Measurements from ENCODE around the gene CFAP299. TPM values are rescaled to one million over a fixed set of nuclear protein-coding genes. Genes with fewer than 3 reads are reported as not detected.

CFAP299 gene
- total and polyA plus RNA-seq, 2 of the 13 experiments (the other 11 are each of a cell fraction or from before 2014, with no cell fraction given), result not detected

DNA sequence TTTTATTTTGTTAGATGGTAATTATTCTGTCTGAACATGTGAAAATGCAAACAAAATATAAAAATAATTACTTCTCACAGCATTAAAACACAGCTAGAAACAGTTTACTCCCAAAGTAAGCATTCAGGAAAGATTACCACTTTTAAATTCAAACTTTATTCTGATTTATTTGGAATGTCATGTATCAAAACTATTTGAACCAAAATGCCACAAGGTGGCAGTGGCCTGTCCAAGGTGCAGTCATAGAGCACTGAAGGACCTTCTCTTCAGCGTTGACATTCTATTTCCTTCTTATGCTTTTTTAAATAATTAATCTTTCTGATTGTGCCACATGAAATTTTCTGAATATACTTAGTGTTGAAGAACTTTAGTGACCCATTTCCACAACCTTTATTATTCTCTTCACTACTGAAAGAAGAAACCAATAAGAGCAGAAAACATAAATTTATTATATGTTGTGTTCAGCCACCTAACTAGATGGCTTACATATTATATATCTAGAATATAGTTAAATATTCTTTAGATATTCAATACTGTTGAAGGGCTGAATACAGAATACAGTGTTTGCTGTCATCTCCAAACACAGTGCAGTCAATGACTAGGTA, 283.6 kb downstream of the CFAP299 start (continued):
- no peak for TF ChIP-seq CBX1 (IDR thresholded peaks at IDR 0.05; ENCODE audit: low read depth)
- TF ChIP-seq ZNF124 (CRISPR knock-in tag; IDR thresholded peaks at IDR 0.05), result no peak
- TF ChIP-seq FLYWCH1 (CRISPR knock-in tag; IDR thresholded peaks at IDR 0.05), result no peak

DNA sequence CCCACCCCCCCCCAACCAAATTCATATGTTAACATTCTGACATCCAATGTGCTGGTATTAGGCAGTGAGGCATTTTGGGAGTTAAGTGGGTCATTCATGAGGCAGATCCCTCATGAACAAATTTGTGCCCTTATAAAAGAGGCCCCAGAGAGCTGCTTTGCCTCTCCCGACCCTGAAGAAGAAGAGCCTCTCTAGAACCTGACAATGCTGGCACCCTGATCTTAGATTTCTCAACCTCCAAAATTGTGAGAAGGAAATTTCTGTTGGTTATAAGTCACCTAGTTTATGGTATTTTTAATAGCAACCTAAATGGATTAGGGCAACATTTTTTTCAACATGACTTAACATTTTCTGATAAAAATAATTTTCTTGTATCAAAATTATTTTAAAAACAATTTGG, 296.3 kb downstream of the CFAP299 start:
- 0% methylated on average over 1 of the region's 1 CpG for WGBS (ENCODE audit: low lambda C conversion rate)
- no peaks in the 10 kb centered on the region for H3K4me1 ChIP-seq (ENCODE audit: insufficient read depth, low read length)
- no peaks in the 10 kb centered on the region for H3K79me2 ChIP-seq (ENCODE audit: insufficient read depth, low read length)
- POLR2A ChIA-PET, result no interaction called here
- in situ Hi-C loops (cut with HindIII; ENCODE audit: extremely low pct_ligation_motif_present, low pct_unique_long_range_greater_than_20kb), result no loop called here
- ATAC-seq, result no peak
- CTCF ChIA-PET (ENCODE audit: low intra/inter-chr PET ratio, low total read pairs), result no interaction called here
- no peak overlapping the region for H3K4me2 ChIP-seq (ENCODE audit: low read depth, low read length)
- no peaks in the 10 kb centered on the region for H3K36me3 ChIP-seq (replicated peaks in 1 of 2; ENCODE audit: control insufficient read depth in 1 of 2, insufficient read depth in 2 of 2, low read length in 2 of 2)
- H3K27ac ChIP-seq (ENCODE audit: extremely low read length, insufficient read depth, low read length), result no peak overlapping the region
- no TSS peak for BruUV-seq (replicated peaks)
- no peaks in the 10 kb centered on the region for H4K20me1 ChIP-seq (ENCODE audit: insufficient read depth, low read length)
- intact Hi-C loops (cut with micrococcal nuclease; ENCODE audit: unreplicated experiment), result no loop called here
- no peaks in the 10 kb centered on the region for H3K27me3 ChIP-seq (ENCODE audit: control insufficient read depth in 1 of 2, insufficient read depth in 2 of 2, low read length in 2 of 2)
- no peak overlapping the region for H3K4me3 ChIP-seq (replicated peaks in 1 of 3; ENCODE audit: insufficient read depth in 1 of 3, low read depth in 2 of 3, low read length in 3 of 3)
- H3K9me3 ChIP-seq (ENCODE audit: low read length), result no peaks in the 10 kb centered on the region
- no peak overlapping the region for H2AFZ ChIP-seq (ENCODE audit: low read length)
- FAIRE-seq, result no peak
- no peak for DNase-seq (ENCODE audit: low spot score)
- H3K9ac ChIP-seq (ENCODE audit: insufficient read depth, low read depth, low read length), result no peak overlapping the region
- TF ChIP-seq, protein P1, sequence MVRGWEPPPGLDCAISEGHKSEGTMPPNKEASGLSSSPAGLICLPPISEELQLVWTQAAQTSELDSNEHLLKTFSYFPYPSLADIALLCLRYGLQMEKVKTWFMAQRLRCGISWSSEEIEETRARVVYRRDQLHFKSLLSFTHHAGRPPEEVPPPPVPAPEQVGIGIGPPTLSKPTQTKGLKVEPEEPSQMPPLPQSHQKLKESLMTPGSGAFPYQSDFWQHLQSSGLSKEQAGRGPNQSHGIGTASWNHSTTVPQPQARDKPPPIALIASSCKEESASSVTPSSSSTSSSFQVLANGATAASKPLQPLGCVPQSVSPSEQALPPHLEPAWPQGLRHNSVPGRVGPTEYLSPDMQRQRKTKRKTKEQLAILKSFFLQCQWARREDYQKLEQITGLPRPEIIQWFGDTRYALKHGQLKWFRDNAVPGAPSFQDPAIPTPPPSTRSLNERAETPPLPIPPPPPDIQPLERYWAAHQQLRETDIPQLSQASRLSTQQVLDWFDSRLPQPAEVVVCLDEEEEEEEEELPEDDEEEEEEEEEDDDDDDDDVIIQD (CRISPR knock-in tag; IDR thresholded peaks at IDR 0.05; ENCODE audit: low read depth), result no peak
- TF ChIP-seq ASH2L (IDR thresholded peaks at IDR 0.05; ENCODE audit: insufficient read length, low read depth, low read length) (no peak), ZNF496 (CRISPR knock-in tag; IDR thresholded peaks at IDR 0.05; ENCODE audit: insufficient replicate concordance) (no peak), ZNF552 (CRISPR knock-in tag; IDR thresholded peaks at IDR 0.05; ENCODE audit: borderline replicate concordance) (no peak), TOE1 (CRISPR knock-in tag; IDR thresholded peaks at IDR 0.05) (no peak), ZNF441 (CRISPR knock-in tag; IDR thresholded peaks at IDR 0.05; ENCODE audit: borderline replicate concordance) (no peak), RXRB (CRISPR knock-in tag; IDR thresholded peaks at IDR 0.05; ENCODE audit: borderline replicate concordance) (no peak), ZNF124 (CRISPR knock-in tag; IDR thresholded peaks at IDR 0.05) (no peak), SP140L (CRISPR knock-in tag; IDR thresholded peaks at IDR 0.05; ENCODE audit: borderline replicate concordance) (no peak), PITX1 (CRISPR knock-in tag; IDR thresholded peaks at IDR 0.05) (no peak), FOXA1 (IDR thresholded peaks at IDR 0.05) (no peak), FOXA1 (CRISPR knock-in tag; IDR thresholded peaks at IDR 0.05) (no peak)
- TF ChIP-seq, protein P2, sequence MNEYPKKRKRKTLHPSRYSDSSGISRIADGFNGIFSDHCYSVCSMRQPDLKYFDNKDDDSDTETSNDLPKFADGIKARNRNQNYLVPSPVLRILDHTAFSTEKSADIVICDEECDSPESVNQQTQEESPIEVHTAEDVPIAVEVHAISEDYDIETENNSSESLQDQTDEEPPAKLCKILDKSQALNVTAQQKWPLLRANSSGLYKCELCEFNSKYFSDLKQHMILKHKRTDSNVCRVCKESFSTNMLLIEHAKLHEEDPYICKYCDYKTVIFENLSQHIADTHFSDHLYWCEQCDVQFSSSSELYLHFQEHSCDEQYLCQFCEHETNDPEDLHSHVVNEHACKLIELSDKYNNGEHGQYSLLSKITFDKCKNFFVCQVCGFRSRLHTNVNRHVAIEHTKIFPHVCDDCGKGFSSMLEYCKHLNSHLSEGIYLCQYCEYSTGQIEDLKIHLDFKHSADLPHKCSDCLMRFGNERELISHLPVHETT (CRISPR knock-in tag; conservative IDR thresholded peaks at IDR 0.05), result no peak
- TF ChIP-seq, protein P3, sequence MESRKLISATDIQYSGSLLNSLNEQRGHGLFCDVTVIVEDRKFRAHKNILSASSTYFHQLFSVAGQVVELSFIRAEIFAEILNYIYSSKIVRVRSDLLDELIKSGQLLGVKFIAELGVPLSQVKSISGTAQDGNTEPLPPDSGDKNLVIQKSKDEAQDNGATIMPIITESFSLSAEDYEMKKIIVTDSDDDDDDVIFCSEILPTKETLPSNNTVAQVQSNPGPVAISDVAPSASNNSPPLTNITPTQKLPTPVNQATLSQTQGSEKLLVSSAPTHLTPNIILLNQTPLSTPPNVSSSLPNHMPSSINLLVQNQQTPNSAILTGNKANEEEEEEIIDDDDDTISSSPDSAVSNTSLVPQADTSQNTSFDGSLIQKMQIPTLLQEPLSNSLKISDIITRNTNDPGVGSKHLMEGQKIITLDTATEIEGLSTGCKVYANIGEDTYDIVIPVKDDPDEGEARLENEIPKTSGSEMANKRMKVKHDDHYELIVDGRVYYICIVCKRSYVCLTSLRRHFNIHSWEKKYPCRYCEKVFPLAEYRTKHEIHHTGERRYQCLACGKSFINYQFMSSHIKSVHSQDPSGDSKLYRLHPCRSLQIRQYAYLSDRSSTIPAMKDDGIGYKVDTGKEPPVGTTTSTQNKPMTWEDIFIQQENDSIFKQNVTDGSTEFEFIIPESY (CRISPR knock-in tag; IDR thresholded peaks at IDR 0.05), result no peak
- TF ChIP-seq, protein P4, sequence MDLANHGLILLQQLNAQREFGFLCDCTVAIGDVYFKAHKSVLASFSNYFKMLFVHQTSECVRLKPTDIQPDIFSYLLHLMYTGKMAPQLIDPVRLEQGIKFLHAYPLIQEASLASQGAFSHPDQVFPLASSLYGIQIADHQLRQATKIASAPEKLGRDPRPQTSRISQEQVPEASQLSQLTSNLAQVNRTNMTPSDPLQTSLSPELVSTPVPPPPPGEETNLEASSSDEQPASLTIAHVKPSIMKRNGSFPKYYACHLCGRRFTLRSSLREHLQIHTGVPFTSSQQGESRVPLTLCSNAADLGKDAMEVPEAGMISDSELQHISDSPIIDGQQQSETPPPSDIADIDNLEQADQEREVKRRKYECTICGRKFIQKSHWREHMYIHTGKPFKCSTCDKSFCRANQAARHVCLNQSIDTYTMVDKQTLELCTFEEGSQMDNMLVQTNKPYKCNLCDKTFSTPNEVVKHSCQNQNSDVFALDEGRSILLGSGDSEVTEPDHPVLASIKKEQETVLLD (CRISPR knock-in tag; IDR thresholded peaks at IDR 0.05; ENCODE audit: low read depth), result no peak

Data from HepG2 (cell line).